T-helper 1 cell (primary cell): Measurements from ENCODE around the gene COL19A1.
"Not testable (repeated sequence)": the region's sequence is repeated elsewhere in the genome, so short reads cannot be mapped to it uniquely, and the experiment has no call there.

Experiments
- DNase-seq, 5 donors: peaks; one replicate each; pipeline ENCODE4 v3.0.0-alpha.2; 2012 to 2020

The COL19A1 gene

DNA sequence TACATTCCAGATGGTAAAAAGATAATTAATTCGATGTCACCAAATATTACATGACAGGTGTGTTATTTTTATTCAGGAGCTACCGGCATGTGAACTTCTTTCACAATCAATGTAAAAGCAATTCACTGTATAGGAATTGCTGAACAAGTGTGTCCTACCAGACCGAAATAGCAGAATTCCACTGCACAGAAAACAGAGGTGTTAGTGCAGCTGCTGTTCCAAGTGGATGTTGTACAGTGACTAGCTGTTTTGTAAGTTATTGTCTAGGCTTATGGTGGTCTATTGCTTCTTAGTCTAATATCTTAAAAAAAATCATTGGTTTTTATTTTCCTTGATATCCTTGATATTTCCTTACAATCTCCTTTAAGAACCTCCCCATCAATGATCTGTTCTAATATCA is 107.4 kb downstream of the COL19A1 start:
- no peak for DNase-seq

DNA sequence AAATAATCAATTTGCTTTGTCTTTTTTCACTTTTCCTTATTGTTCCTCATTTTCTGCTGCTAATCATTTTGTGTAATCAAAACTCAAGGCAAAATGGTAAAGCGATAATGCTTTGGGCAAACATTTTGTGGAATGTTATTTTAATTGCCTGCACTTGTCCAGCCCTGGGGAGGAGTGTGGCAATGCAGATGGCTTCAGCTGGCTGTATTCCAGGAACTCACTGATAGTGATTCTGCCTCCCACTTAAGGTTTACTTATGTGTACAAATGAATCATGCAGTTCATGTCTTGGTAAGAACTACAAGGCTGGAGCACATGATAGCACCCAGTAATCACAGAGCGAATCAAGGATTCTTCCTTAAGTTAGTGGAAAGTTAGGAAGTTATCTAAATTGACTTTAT is 107.8 kb downstream of the COL19A1 start:
- DNase-seq = no peak

DNA sequence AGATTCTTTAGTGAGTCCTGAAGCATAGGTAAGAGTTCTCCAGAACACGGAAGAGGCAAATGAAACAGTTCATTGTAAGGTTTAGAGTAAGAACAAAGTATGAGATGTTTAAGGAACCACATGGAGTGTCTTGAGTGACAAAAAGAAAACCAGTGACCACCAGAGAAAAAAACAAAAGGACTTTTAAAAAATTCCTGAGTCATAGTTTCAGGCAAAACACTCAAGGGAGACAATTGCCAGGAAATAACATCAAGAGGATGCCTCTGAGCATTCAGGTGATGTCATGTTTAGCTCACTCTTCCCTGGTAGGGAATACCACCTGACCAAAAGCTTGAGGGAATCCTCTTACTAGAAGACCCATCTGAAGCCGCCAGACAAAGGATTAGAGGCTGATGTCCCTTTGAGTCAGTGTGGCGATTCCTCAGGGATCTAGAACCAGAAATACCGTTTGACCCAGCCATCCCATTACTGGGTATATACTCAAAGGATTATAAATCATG is 110.3 kb downstream of the COL19A1 start:
- DNase-seq = no peak

DNA sequence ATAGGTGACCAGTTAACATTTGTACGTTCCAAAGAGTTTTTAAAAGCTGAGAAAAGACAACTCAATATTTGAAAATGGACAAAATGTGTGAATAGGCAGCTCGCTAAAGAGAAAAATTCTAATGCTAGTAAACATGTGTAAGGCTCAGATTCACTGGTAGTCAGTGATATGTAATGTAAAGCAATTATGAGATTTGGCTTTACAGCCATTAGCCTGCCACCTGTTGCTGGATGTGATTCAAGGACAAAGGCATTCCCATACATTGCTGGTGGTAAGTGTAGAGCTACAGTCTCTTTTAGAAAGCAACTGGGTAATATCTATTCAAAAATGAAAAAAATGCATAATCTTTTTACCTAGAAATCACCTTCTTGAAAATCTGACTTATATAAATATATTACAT is 114.3 kb downstream of the COL19A1 start:
- no peak for DNase-seq

DNA sequence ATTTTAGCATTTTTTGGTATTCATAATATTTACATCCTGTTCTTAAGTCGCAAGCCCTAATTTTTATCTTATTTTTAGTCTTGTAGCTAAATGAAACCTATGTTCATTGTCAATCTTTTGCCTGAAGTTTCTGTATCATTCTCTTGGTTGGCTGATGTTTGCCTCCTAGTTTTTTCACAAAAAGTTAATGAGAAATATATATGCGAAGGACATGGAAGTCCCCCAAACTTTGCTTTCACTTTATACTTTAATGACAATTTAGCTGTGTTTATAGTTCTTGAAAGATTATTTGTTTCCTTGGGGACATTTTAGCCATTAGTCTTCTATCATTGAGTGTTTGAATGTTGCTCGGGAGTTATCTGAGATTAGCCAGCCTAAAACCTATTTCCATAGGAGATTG is 118.2 kb downstream of the COL19A1 start:
- no peak for DNase-seq

DNA sequence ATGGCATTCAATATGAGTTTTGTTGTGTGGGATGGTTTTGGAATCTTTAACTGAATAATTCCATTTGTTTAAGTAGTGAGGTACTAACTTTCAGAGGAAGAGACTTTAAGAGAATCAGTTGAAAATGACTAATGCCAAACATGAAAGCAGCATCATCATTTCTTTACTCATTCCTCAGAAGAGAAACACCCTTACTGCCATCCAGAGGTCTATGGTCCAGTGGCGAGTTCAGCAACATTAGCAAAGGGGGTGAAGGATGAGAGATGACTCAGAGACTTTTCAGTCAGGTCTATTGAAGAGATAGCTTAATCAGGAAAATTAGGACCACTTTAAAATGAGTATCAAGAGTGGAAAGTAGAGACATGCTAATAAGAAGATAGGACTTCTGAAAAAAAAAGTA is 118.8 kb downstream of the COL19A1 start:
- no peak for DNase-seq

DNA sequence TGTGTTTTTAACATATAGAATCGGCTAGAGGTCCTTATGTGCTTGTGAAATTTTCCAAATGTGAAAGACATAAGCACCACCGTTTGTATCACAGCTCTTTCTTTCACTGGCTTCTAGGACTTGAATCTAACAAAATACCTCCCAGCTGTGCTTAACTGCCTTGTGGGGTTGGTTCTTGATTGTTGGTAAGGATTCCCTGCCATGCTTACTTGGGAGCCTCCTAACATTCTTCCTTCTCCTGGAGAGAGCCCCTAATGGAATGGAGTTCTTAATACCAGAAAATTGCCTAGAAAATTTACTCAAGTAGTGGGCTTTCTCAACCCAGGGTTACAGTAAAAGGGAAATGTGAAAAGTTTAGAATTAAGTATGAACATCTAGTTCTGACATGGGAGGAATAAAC is 121.2 kb downstream of the COL19A1 start:
- DNase-seq = no peak

DNA sequence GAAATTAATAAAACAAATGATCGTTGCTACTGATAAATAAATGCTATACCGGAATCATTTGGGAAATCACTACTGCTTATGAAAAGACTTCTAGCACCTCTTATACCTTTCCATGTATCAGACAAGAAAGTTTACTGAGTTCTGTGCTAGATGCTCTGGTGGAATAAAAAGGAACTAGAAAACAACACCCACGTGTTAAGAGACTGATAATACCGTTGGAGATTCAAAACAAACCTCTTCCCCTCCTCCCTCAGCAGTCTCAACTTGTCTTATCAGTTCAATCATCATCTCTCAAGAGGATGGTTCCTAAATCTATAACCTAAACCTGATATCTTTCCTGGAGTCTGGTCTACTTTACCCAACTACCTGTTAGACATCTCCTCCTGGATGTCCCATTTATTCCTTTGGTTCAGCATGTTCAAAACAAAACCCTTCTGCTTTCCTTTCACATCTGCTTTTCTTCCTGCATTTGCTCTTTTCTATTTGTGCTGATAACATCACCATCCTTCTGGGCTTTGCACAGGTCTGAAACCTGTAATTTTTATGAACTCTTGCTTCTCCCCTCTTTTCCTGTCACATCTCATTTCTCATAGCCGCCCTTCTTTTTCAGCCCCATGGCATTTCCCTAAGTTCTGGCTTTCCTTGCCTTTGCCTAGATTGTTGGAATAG is 122.2 kb downstream of the COL19A1 start:
- no peak for DNase-seq

DNA sequence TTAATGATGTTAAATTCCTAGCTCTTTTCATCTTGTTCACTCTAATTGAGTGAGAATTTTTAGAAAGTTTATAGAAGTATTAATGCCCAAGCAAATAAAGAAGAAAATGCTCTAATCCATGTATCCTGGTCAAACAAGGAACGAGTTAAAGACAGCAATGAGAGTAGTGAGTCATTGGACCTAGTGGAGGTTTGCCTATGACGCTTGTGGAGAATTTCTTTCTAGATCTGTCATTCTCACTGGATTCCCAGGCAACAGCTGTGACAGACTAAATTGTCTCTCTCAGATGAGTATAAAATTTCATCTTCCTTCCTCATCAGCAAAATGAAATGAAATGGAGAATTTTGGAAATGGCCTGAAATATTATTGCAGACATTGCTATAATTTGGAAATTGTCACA is 127.9 kb downstream of the COL19A1 start:
- no peak for DNase-seq

DNA sequence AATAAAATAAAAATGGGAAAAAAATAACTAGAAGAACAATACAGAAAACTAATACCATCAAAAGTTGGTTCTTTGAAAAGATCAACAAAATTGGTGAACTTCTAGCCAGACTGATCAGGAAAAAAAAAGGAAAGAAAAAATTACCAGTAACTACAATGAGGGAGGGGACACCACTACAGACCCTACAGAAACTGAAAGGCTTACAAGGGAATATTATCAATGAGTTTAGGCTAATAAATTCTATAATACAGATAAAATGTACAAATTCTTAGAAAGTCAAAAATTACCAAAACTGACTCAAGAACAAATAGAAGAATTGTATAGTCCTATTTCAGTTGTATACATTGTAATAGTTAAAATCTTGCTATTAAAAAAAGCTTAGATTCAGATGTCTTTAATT is 141.8 kb downstream of the COL19A1 start:
- no peak for DNase-seq

DNA sequence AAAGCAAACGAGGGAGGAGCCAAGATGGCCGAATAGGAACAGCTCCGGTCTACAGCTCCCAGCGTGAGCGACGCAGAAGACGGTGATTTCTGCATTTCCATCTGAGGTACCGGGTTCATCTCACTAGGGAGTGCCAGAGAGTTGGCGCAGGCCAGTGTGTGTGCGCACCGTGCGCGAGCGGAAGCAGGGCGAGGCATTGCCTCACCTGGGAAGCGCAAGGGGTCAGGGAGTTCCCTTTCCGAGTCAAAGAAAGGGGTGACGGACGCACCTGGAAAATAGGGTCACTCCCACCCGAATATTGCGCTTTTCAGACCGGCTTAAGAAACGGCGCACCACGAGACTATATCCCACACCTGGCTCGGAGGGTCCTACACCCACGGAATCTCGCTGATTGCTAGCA is 144.0 kb downstream of the COL19A1 start:
- DNase-seq = not testable (repeated sequence)

DNA sequence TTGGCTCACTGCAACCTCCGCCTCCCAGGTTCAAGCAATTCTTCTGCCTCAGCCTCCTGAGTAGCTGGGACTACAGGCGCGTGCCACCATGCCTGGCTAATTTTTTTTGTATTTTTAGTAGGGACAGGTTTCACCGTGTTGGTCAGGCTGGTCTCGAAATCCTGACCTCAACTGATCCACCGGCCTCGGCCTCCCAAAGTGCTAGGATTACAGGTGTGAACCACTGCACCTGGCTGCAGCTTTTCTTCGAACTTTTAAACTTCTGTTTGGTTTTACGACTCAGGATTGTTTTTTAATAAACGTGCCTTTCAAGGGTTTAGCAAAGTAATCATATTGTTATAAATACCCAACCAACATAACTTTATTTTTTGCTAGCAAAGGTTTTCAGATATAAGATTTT is 156.8 kb downstream of the COL19A1 start:
- DNase-seq = not testable (repeated sequence)

DNA sequence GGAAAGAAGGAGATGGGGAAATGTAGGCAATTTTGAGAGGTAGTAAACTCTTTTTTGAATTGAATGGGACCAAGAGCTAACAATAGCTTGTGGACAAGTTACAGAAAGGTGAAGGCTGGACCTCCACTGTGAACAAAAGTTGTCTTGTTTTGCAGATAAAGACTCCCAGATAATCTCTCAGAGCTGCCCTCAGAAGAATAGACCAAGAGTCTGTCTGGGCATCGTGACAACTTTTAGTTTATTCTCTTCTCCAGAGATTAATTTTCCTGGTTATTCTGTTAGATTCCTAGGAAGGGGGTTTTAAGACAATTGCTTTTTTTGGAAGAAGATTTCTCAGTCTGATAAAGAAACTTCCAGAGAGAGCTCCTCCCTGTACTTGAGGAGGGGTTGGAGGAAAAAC is 161.9 kb downstream of the COL19A1 start:
- DNase-seq = no peak

DNA sequence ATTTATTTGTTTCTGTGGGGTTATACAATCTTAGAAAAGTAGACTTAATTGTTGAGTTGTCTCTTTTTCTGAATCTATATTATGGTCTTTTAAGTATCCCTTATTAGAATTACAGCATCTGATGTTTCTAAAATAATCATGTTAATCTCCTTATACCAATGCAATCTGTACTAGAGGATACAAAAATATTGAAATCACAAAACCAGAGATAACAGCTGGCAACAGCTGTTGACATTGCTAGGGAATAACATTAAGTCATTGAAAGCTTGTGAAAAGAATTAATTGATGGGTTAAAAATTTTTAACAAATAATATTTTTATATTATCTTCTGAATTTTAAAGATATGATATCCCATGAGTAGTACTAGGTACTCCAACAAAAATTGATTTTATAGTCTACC is 162.6 kb downstream of the COL19A1 start:
- DNase-seq = no peak

DNA sequence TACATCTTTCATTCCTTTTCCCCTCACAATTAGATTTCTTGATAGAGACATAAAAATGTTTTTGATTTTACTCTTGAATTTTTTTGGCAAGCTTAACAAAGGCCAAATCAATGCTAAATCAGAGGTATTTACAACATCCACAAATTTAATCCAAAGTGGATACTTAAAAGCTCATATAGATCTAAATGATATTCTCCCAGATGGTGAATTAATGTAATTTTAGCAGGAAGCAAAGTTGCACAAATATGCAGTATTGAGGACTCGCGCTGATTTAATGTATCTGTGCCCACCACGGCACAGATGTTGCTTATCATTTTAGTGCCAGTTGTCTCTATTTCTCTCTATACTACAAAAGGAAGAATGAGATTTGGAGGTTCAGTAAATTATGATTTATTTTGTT is 167.4 kb downstream of the COL19A1 start:
- DNase-seq = no peak

DNA sequence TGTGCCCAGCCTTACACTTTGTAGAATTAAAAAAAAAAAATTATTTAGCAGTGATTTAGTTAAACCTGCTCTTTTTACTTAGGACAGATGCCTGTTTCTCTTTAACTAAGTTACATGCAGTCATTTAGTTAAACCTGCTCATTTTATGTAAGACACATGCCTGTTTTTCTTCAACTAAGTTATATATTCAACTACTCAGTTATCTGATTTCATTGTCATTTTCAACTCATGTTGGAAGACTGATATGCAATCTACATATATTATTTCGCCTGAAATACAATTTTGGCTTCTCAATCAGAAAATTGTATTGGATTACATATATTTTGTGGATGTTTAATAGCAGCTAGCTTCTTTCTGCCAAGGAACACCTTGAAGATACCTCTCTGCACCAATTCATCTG is 171.1 kb downstream of the COL19A1 start:
- no peak for DNase-seq

DNA sequence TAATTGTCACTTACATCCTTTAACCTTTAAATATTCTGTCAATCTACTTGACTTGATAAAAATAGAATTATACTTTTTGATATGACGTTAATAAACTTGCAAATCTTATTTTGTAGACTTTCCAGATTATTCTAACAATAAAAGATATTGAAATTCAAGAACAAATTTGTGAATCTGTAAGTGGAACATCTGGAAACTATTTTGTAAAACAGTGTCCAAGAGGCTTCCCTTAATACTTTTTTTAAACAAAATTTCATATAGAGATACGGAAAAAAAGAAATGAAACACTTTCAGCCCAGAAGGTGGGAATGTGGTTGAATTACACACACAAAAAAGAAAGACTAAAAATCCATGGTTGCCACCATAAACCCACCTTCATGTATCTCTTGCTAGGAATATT is 174.4 kb downstream of the COL19A1 start:
- no peak for DNase-seq

DNA sequence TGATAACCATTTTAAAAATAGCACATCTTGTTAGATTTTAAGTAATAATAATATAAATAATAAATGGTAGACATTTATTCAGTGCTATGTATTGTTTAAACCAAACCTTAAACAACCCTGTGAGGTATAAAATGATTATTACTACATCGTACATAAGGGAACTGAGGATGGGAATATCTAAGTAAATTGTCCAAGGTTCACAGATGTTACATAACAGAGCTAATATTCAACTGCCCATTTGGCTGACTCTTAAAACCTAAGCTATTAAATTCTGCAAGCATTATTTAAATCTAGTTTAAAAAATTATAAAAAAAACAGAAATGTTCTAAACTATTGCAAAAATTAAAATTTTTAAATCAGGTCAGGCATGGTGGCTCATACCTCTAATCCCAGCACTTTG is 175.1 kb downstream of the COL19A1 start:
- DNase-seq = no peak

DNA sequence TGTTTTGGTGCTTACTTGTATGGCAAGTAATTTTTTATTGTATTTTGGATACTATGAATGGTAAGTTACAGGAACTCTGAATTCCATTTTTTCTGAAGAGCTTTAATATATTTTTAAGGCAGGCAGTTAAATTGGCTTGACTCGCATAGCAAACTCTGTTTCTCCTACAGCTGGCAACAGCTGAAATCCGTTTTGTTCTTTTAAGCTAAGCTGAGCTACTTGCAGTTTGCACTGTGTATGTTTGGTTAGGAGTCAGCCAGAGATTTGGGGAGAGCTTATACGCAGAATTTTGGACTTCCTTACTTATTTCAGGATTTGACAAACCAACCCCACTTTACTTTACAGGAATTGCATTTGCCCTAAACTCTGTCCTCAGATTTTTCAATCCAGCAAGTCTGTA is 179.1 kb downstream of the COL19A1 start:
- DNase-seq = no peak

DNA sequence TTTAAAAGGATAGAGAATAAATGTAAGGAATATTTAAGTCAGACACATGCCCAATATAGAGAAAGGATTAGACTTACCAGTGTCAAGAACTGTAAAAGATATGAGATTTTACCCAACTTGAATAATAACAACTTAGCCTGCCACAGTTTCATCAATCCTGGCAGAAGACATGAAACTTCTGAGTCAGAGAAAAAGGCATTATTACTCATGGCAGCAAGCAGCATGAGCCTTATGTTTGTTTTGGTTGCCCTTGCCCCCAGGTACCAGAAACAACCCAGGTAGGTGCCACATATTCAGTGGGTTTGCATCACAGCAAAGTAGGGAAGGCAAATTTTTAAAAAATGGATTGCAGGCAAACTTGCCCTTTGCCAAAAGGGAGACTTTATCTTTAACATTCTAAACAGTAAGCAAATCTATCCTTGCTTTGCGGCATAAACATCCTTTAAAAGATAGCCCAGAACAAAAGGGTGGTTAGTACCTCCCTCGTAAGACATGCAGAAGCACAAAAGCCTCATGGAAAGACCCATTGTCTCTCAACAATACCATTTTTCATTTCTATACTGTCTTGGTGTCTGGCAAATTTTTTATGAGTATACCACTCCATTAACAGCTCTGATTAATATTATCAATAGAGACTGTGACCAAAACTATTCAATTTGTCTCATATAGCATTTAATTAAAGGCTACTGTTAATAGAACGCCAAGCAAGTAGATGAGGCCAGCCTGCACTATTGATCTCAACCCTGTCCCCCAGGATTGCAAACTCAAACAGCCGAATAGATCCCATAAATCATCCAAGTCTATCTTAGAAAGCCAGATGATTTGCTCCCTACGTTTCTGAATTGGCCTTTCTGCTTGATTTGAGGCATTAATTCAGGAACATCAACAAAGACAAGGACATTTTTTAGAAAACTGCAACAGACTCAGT is 185.1 kb downstream of the COL19A1 start:
- DNase-seq = no peak

DNA sequence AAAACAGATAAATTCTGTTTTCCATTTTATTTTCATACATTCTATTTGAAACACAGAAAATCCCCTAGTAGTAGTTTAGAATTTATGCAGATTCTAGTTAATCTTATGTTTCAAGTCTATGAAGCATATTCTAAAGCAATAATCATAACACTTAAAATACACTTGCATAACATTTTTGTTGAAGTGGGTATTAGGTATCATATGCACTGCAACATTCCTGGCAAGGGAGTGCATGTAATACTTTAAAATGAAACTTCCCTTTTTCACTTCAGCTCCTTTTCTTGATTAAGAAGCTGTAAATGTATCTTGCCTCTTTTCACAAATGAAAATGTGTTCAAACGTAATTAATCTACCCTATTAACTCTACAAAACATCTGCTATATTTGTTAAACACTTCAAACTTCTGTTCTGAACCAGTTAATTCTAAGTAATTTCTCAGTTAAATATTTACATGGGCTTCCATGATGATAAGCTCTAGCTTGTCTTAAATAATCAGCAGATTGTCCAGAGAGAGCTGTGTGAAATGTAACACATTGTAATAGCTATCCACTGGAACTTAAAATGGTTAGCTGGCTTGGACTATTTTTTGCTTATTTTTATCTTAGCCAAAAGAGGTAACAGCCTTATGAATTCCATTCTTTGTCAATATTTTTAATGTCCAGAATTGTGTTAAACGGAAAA is 192.8 kb downstream of the COL19A1 start:
- no peak for DNase-seq

DNA sequence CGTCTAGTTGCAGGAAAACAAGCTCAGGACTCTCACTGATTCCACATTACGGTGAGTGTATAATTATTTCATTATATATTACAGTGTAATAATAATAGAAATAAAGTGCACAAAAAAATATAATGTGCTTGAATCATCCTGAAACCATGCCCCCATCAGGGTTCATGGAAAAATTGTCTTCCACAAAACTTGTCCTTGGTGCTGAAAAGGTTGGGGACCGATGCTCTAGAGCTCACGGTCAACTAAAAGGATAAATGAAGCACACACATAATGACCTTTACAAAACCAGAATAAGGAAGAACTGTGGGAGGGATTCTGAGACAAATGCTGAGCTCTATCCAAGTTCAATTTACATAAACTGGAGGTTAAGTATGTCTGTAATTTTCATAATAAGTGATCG is 194.3 kb downstream of the COL19A1 start:
- no peak for DNase-seq

DNA sequence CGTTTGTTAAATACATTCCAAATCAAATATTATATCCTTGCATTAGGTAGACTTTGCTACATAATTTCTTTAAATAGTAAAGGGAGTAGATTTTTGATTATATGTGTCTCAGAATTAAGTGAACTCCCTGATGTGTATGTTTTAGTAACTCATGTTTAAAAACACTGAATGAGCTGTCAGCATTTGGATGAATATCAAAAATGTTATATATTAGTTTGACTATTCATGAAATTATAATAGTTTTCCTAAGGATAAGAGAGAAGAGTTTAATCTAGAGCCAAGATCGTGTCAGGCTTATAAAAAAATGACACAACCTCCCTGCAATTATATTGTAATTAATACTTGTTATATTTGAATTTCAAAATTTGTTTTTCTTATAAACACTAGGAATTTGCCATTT is 195.2 kb downstream of the COL19A1 start:
- DNase-seq = no peak

DNA sequence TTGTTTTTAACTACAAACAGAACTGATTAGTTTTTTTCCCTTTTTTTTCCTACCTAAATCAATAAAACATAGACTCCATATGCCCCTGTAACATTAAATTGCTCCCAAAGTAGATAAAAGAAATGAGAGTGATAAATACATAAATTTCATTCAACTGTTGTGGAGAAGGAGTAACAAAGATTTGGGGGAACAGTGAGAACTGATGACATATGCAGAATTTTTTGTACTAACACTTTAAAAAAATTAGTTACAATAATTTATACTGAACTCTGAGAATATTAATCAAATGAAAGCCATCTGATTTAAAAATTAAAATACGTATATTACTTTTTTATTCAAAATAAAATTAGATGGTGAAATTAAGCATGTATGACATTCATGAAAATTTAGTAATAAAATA is 195.7 kb downstream of the COL19A1 start:
- no peak for DNase-seq
